ENCODE data around the gene ABHD6. TPM values are rescaled to one million over a fixed set of nuclear protein-coding genes. Genes with fewer than 3 reads are reported as not detected.
A peak's percentile ranks its signal among the peaks of the same experiment; 100 is the strongest.

Gene ABHD6
- polyA plus RNA-seq, 3 donors = 7.3 to 11.6 (median 9.0) TPM

DNA sequence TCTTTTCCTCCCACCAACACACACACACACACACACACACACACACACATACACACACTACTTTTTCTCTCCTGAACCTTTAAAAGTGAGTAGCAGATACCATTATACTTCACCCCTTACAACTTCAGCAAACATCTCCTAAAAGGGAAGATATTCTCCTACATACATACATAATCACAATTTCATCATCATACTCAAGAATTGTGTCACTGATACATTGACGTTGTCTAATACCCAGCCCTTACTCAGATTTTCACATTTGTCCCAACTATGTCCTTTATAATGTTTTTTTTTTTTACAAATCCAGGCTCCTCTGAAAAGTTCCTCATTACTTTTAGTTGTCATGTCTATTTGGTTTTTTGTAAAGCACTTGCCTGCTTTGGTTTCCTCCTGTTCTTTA is 18.5 kb downstream of the ABHD6 start:
- Histone ChIP-seq H4K20me1 (ENCODE audit: insufficient read depth, low read length) (peaks cover 5% of the 10 kb centered on the region), H3K27me3 (ENCODE audit: control insufficient read depth in 2 of 2, insufficient read depth in 2 of 2, low read length in 2 of 2) (no peaks in the 10 kb centered on the region), H2AFZ (ENCODE audit: insufficient read depth, low read depth, low read length, poor library complexity, severe bottlenecking) (no peak overlapping the region), H3K4me1 (ENCODE audit: control insufficient read depth in 1 of 2, insufficient read depth in 2 of 2, low read length in 2 of 2) (peaks cover 0 to 6% of the 10 kb centered on the region in 2 donors), H3K4me2 (replicated peaks; ENCODE audit: extremely low read depth, low read length, poor library complexity, severe bottlenecking) (no peak overlapping the region), H3K4me3 (replicated peaks in 1 of 3; ENCODE audit: low read depth in 2 of 3, low read length in 3 of 3) (no peak overlapping the region), H3K79me2 (ENCODE audit: insufficient read depth, low read length) (no peaks in the 10 kb centered on the region), H3K27ac (ENCODE audit: low read depth in 1 of 2, low read length in 2 of 2) (no peak overlapping the region), H3K9ac (ENCODE audit: insufficient read depth, low read length, poor library complexity, severe bottlenecking) (no peak overlapping the region), H3K36me3 (replicated peaks in 1 of 2; ENCODE audit: control insufficient read depth in 1 of 2, insufficient read depth in 2 of 2, low read length in 2 of 2) (peaks cover 23 to 61% of the 10 kb centered on the region in 2 donors), H3K9me3 (replicated peaks in 1 of 2; ENCODE audit: control insufficient read depth in 1 of 2, insufficient read depth in 1 of 2, low read length in 2 of 2) (no peaks in the 10 kb centered on the region)
- intact Hi-C loops (cut with micrococcal nuclease) = no loop called here
- Mint-ChIP-seq H3K36me3 (peaks cover 44 to 62% of the 10 kb centered on the region in 2 donors), H3K9me3 (no peaks in the 10 kb centered on the region), H3K4me3 (no peak overlapping the region), H3K4me1 (peaks cover 19% of the 10 kb centered on the region), H3K27me3 (ENCODE audit: low read depth in 3 of 3) (no peaks in the 10 kb centered on the region), H3K27ac (peak overlapping the region in 6 of 7 donors; percentile 3 to 79 (median 62))
- TF ChIP-seq, protein P1, sequence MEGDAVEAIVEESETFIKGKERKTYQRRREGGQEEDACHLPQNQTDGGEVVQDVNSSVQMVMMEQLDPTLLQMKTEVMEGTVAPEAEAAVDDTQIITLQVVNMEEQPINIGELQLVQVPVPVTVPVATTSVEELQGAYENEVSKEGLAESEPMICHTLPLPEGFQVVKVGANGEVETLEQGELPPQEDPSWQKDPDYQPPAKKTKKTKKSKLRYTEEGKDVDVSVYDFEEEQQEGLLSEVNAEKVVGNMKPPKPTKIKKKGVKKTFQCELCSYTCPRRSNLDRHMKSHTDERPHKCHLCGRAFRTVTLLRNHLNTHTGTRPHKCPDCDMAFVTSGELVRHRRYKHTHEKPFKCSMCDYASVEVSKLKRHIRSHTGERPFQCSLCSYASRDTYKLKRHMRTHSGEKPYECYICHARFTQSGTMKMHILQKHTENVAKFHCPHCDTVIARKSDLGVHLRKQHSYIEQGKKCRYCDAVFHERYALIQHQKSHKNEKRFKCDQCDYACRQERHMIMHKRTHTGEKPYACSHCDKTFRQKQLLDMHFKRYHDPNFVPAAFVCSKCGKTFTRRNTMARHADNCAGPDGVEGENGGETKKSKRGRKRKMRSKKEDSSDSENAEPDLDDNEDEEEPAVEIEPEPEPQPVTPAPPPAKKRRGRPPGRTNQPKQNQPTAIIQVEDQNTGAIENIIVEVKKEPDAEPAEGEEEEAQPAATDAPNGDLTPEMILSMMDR (IDR thresholded peaks at IDR 0.05) = no peak
- no CpG with 5 or more reads among the region's 1 CpG for WGBS (ENCODE audit: insufficient coverage)
- DNase-seq = peak; percentile 12 to 44 (median 21)

DNA sequence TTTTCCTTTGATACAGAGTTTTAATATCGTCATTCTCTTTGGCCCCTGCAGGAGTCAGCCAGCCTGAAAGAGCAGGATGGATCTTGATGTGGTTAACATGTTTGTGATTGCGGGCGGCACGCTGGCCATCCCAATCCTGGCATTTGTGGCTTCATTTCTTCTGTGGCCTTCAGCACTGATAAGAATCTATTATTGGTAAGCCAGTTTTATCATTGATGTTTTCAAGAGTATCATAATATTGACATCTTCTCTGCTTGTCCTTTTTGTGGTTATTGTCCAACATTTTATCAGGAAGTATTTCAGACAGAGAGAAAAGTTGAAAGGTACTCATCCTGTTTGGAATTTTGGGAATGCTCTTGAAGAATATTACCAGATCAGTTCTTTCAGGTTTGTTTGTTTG is 18.9 kb downstream of the ABHD6 start:
- WGBS (ENCODE audit: insufficient coverage) = no CpG with 5 or more reads among the region's 4 CpGs
- Histone ChIP-seq H3K4me3 (replicated peaks in 1 of 3; ENCODE audit: low read depth in 2 of 3, low read length in 3 of 3) (no peak overlapping the region), H3K4me1 (ENCODE audit: control insufficient read depth in 1 of 2, insufficient read depth in 2 of 2, low read length in 2 of 2) (peaks cover 0 to 6% of the 10 kb centered on the region in 2 donors), H2AFZ (ENCODE audit: insufficient read depth, low read depth, low read length, poor library complexity, severe bottlenecking) (no peak overlapping the region), H3K9me3 (replicated peaks in 1 of 2; ENCODE audit: control insufficient read depth in 1 of 2, insufficient read depth in 1 of 2, low read length in 2 of 2) (no peaks in the 10 kb centered on the region), H3K9ac (ENCODE audit: insufficient read depth, low read length, poor library complexity, severe bottlenecking) (no peak overlapping the region), H3K79me2 (ENCODE audit: insufficient read depth, low read length) (no peaks in the 10 kb centered on the region), H3K27me3 (ENCODE audit: control insufficient read depth in 2 of 2, insufficient read depth in 2 of 2, low read length in 2 of 2) (no peaks in the 10 kb centered on the region), H4K20me1 (ENCODE audit: insufficient read depth, low read length) (peaks cover 5% of the 10 kb centered on the region), H3K36me3 (replicated peaks in 1 of 2; ENCODE audit: control insufficient read depth in 1 of 2, insufficient read depth in 2 of 2, low read length in 2 of 2) (peaks cover 23 to 59% of the 10 kb centered on the region in 2 donors), H3K27ac (ENCODE audit: low read depth in 1 of 2, low read length in 2 of 2) (no peak overlapping the region), H3K4me2 (replicated peaks; ENCODE audit: extremely low read depth, low read length, poor library complexity, severe bottlenecking) (no peak overlapping the region)
- no peak for DNase-seq
- intact Hi-C loops (cut with micrococcal nuclease) = no loop called here
- no peak overlapping the region for H3K4me3 Mint-ChIP-seq
- peak overlapping the region in 5 of 7 donors; percentile 3 to 79 (median 54) for H3K27ac Mint-ChIP-seq
- peaks cover 19% of the 10 kb centered on the region for H3K4me1 Mint-ChIP-seq
- H3K27me3 Mint-ChIP-seq (ENCODE audit: low read depth in 3 of 3) = no peaks in the 10 kb centered on the region
- no peaks in the 10 kb centered on the region for H3K9me3 Mint-ChIP-seq
- TF ChIP-seq, protein P1 (IDR thresholded peaks at IDR 0.05) = no peak
- H3K36me3 Mint-ChIP-seq = peaks cover 44 to 58% of the 10 kb centered on the region in 2 donors

All from CD14-positive monocyte (primary cell).